ENCODE data around the gene TTLL12. TPM values are rescaled to one million over a fixed set of nuclear protein-coding genes. Genes with fewer than 3 reads are reported as not detected.

Gene TTLL12
- total RNA-seq, 1 donor from 2014 or later = 21.4 TPM

DNA sequence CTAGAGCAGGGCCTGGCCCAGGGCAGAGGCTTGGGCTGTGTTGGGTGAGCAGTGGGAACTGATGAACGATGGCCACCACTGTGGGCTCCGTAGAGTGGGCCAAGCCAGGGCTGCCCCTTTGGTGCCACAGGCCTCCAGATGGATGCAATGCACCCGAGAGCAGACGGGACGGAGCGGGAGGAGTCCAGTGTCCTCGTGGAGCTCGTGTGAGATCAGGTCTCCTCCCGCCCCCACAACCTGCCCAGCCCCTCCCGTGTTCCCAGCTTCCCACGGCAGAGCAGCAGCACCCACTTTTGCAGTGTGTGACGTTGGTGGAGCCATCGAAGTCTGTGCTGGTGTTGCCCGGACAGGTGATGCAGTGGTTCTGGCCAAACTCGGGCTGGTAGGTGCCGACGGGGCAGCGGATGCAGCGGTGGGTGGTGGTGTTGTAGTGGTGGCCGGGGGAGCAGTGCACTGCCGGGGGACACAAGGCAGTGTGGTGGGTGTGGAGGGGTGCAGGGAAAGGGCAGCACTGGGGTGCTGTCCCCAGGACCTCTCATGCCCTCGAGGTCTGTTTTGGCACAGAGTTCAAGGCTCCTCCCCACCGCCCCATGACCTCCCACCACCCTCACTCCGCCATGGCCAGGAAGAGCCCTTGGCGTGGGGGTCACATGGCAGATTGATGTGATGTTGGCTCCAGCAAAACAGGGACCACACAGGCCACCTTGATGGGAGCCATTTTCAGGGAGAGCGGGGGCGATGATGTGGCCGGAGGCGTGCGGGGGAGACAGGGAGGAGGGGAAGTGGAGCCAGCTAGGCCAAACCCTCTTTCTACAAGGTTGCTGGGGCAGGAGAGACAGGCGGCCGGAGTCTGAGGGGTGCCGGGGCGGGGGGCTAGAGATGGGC lies 23.9 kb upstream of the TTLL12 start:
- Histone ChIP-seq H3K4me3 (ENCODE audit: insufficient read depth, low read depth, low read length) (no peak overlapping the region), H2AFZ (ENCODE audit: low read depth, low read length) (no peak overlapping the region), H3K27me3 (ENCODE audit: insufficient read depth, low read length) (peaks cover 2% of the 10 kb centered on the region), H3K9me3 (ENCODE audit: insufficient read depth, low read depth, low read length) (no peaks in the 10 kb centered on the region), H3K4me2 (ENCODE audit: low read length) (no peak overlapping the region), H3K79me2 (ENCODE audit: insufficient read depth, low read length) (no peaks in the 10 kb centered on the region), H3K9ac (ENCODE audit: low read length) (no peak overlapping the region), H4K20me1 (ENCODE audit: insufficient read depth, low read length) (no peaks in the 10 kb centered on the region), H3K36me3 (ENCODE audit: insufficient read depth, low read length) (no peaks in the 10 kb centered on the region), H3K4me1 (ENCODE audit: insufficient read depth, low read length) (no peaks in the 10 kb centered on the region), H3K27ac (ENCODE audit: low read depth, low read length) (no peak overlapping the region)
- H3K27me3 Mint-ChIP-seq (ENCODE audit: low read depth, unreplicated experiment) = peaks cover 27% of the 10 kb centered on the region
- DNase-seq (ENCODE audit: low read depth) = no peak
- no peak for FAIRE-seq
- no peaks in the 10 kb centered on the region for H3K4me1 Mint-ChIP-seq (ENCODE audit: low read depth, unreplicated experiment)
- TF ChIP-seq, protein P1, sequence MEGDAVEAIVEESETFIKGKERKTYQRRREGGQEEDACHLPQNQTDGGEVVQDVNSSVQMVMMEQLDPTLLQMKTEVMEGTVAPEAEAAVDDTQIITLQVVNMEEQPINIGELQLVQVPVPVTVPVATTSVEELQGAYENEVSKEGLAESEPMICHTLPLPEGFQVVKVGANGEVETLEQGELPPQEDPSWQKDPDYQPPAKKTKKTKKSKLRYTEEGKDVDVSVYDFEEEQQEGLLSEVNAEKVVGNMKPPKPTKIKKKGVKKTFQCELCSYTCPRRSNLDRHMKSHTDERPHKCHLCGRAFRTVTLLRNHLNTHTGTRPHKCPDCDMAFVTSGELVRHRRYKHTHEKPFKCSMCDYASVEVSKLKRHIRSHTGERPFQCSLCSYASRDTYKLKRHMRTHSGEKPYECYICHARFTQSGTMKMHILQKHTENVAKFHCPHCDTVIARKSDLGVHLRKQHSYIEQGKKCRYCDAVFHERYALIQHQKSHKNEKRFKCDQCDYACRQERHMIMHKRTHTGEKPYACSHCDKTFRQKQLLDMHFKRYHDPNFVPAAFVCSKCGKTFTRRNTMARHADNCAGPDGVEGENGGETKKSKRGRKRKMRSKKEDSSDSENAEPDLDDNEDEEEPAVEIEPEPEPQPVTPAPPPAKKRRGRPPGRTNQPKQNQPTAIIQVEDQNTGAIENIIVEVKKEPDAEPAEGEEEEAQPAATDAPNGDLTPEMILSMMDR (IDR thresholded peaks at IDR 0.05; ENCODE audit: insufficient read depth, low read depth, low read length) = no peak
- no peak for TF ChIP-seq EZH2 (IDR thresholded peaks at IDR 0.05; ENCODE audit: insufficient read depth, low read length)
- no peak overlapping the region for H3K27ac Mint-ChIP-seq (ENCODE audit: unreplicated experiment)
- no peaks in the 10 kb centered on the region for H3K36me3 Mint-ChIP-seq (ENCODE audit: low read depth, unreplicated experiment)
- H3K4me3 Mint-ChIP-seq (ENCODE audit: unreplicated experiment) = no peak overlapping the region
- H3K9me3 Mint-ChIP-seq (ENCODE audit: unreplicated experiment) = peaks cover 1% of the 10 kb centered on the region

DNA sequence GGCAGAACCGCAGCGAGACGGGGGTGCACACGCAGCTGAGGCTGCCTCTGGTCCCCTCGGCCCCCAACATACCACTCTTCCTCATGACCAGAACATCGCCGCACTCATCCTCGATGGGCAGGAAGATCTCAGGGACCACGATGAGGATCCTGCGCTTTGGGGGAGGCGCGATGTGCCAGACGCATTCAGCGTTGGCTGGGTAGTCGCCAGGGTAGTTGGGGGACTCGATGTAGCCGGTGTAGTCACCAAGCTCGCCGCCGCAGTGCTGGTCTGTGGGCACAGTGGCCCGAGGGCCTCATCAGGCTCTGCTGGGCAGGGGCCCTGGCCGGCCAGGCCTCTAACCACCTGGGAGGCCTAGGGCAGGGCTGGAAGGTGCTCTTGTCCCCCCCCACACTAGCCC lies 23.0 kb upstream of the TTLL12 start:
- no peak for DNase-seq (ENCODE audit: low read depth)
- H3K9me3 Mint-ChIP-seq (ENCODE audit: unreplicated experiment) = peaks cover 1% of the 10 kb centered on the region

More for the DNA sequence above, 23.0 kb upstream of the TTLL12 start:
- Histone ChIP-seq H4K20me1 (ENCODE audit: insufficient read depth, low read length) (no peaks in the 10 kb centered on the region), H3K4me1 (ENCODE audit: insufficient read depth, low read length) (no peaks in the 10 kb centered on the region), H2AFZ (ENCODE audit: low read depth, low read length) (no peak overlapping the region), H3K27me3 (ENCODE audit: insufficient read depth, low read length) (peaks cover 2% of the 10 kb centered on the region), H3K79me2 (ENCODE audit: insufficient read depth, low read length) (no peaks in the 10 kb centered on the region), H3K4me2 (ENCODE audit: low read length) (no peak overlapping the region), H3K9me3 (ENCODE audit: insufficient read depth, low read depth, low read length) (no peaks in the 10 kb centered on the region), H3K4me3 (ENCODE audit: insufficient read depth, low read depth, low read length) (no peak overlapping the region), H3K27ac (ENCODE audit: low read depth, low read length) (no peak overlapping the region), H3K9ac (ENCODE audit: low read length) (no peak overlapping the region), H3K36me3 (ENCODE audit: insufficient read depth, low read length) (no peaks in the 10 kb centered on the region)
- no peak overlapping the region for H3K27ac Mint-ChIP-seq (ENCODE audit: unreplicated experiment)
- no peaks in the 10 kb centered on the region for H3K36me3 Mint-ChIP-seq (ENCODE audit: low read depth, unreplicated experiment)
- no peak for FAIRE-seq
- H3K27me3 Mint-ChIP-seq (ENCODE audit: low read depth, unreplicated experiment) = peaks cover 24% of the 10 kb centered on the region
- TF ChIP-seq, protein P1 (IDR thresholded peaks at IDR 0.05; ENCODE audit: insufficient read depth, low read depth, low read length) = no peak
- TF ChIP-seq EZH2 (IDR thresholded peaks at IDR 0.05; ENCODE audit: insufficient read depth, low read length) = no peak
- no peaks in the 10 kb centered on the region for H3K4me1 Mint-ChIP-seq (ENCODE audit: low read depth, unreplicated experiment)
- H3K4me3 Mint-ChIP-seq (ENCODE audit: unreplicated experiment) = no peak overlapping the region

Measured in astrocyte (in vitro differentiated cells and primary cell).